Right lobe of liver (tissue), 6 donors: ENCODE measurements around the gene VENTX. TPM values are rescaled to one million over a fixed set of nuclear protein-coding genes. Genes with fewer than 3 reads are reported as not detected.

Experiments
- ATAC-seq, 4 donors: fragments of 200-7000 bp; cut with Tn5 transposase; one replicate each; pipeline ENCODE4 v1.9.1; 2020; ENCODE audit warnings: mild to moderate bottlenecking in 4 of 4, moderate library complexity in 4 of 4
- DNase-seq, 3 donors: peaks; one replicate each; pipeline ENCODE4 v3.0.0-alpha.2; 2020
- H3K27ac ChIP-seq, 3 donors: fragments of 200-600 bp; one replicate each; pipeline ENCODE4 v1.8.0; 2022
- H3K27me3 ChIP-seq, 2 donors: fragments of 200-600 bp; one replicate each; pipeline ENCODE4 v1.8.0; 2022
- H3K36me3 ChIP-seq, 4 donors: fragments of 200-600 bp; sonication (generic) in 1 of 4; one replicate each; pipeline versions ENCODE4 v1.5.1 to v1.8.0; 2017 to 2022; ENCODE audit warnings: control low read depth in 1 of 4
- H3K4me1 ChIP-seq, 4 donors: fragments of 200-600 bp; sonication (generic) in 1 of 4; one replicate each; pipeline versions ENCODE4 v1.5.1 to v1.8.0; 2017 to 2022; ENCODE audit warnings: control low read depth in 1 of 4
- H3K4me3 ChIP-seq, 3 donors: fragments of 200-600 bp; one replicate each; pipeline ENCODE4 v1.8.0; 2022
- H3K9me3 ChIP-seq, 4 donors: fragments of 200-600 bp; sonication (generic) in 1 of 4; one replicate each; pipeline versions ENCODE4 v1.5.1 to v1.8.0; 2017 to 2022; ENCODE audit warnings: control low read depth in 1 of 4
- CTCF ChIP-seq, 4 donors: fragments of 200-600 bp in 3 of 4; fragments of 450-650 bp in 1 of 4; IDR thresholded peaks; one replicate each; pipeline versions ENCODE4 v1.5.1 to v1.8.0; 2016 to 2022; ENCODE audit warnings: antibody characterized with exemption in 4 of 4, mild to moderate bottlenecking in 2 of 4
- POLR2A ChIP-seq: fragments of 450-650 bp; IDR thresholded peaks from one replicate; pipeline ENCODE4 v1.6.1; 2017; ENCODE audit warnings: antibody characterized with exemption, mild to moderate bottlenecking
- WGBS: methylation state at CpG from one replicate; pipeline ENCODE4 v1.1.6; 2018; ENCODE audit warnings: low coverage, low lambda C conversion rate; ENCODE audit not compliant: insufficient coverage; ENCODE audit errors: missing lambda C conversion rate; 5-methylcytosine and 5-hydroxymethylcytosine counted together
- intact Hi-C, 2 donors: fragments of 100-400 bp; cut with DNase I; formaldehyde crosslinking; loops; one replicate each; pipeline versions ENCODE4 v1.11.2 to v1.14.1; 2022
- total RNA-seq, 6 experiments: library from RNA; depleted of rRNA in 2 of 6; stranded (reverse); fragments of >200 nt in 2 of 6; fragmentation: NEBNext Ultra II Directional in 3 of 6; extraction: Animal tissue kit (Norgen Biotek cat#: 25700) in 3 of 6; gene quantifications; one replicate each; pipeline versions ENCODE4 v1.1.0 to v1.2.4, GENCODE V29; 2016 to 2023
- donor health status: DM: no; HTN: yes; CAD: no.
- donor health status: DM: no; HTN: no; CAD: no.
- donor health status: DM: no; HTN: no; CAD: no.
- donor health status: DM: no; HTN: yes; CAD: no.
- donor health status: DM: no; HTN: yes; CAD: no.

The VENTX gene
- total RNA-seq, 6 experiments from 2014 or later: 0.09 to 0.38 (median 0.19) TPM

GRCh38 chr10:133282846-133283390, 45.3 kb downstream of the VENTX start:
- H3K4me3 ChIP-seq: no peak overlapping the region
- H3K4me1 ChIP-seq: peaks cover 0 to 15% (median 5%) of the 10 kb centered on the region in 4 donors
- no peaks in the 10 kb centered on the region for H3K27me3 ChIP-seq
- DNase-seq (no peak), ATAC-seq (no peak)
- 87% methylated on average over 10 of the region's 24 CpGs for WGBS
- intact Hi-C loops: no loop called here
- H3K9me3 ChIP-seq: no peaks in the 10 kb centered on the region
- TF ChIP-seq CTCF (IDR thresholded peaks at IDR 0.05) (no peak), POLR2A (no peak)
- H3K36me3 ChIP-seq: peaks cover 0 to 68% (median 31%) of the 10 kb centered on the region in 4 donors
- H3K27ac ChIP-seq: no peak overlapping the region

- Histone ChIP-seq H3K36me3 (peaks cover 0 to 79% (median 37%) of the 10 kb centered on the region in 4 donors), H3K4me3 (no peak overlapping the region), H3K4me1 (peaks cover 0 to 5% (median 0%) of the 10 kb centered on the region in 4 donors), H3K9me3 (no peaks in the 10 kb centered on the region), H3K27ac (no peak overlapping the region), H3K27me3 (no peaks in the 10 kb centered on the region)
- intact Hi-C loops: no loop called here
- TF ChIP-seq POLR2A: no peak
- TF ChIP-seq CTCF (IDR thresholded peaks at IDR 0.05): no peak
- 100% methylated on average over 2 of the region's 24 CpGs for WGBS
- no peak for DNase-seq
- no peak for ATAC-seq
Observed at GRCh38 chr10:133283931-133284330, 46.3 kb downstream of the VENTX start.

GRCh38 chr10:133285217-133285616, 47.6 kb downstream of the VENTX start:
- intact Hi-C loops: no loop called here
- Histone ChIP-seq H3K36me3 (peaks cover 0 to 83% (median 39%) of the 10 kb centered on the region in 4 donors), H3K27me3 (no peaks in the 10 kb centered on the region), H3K27ac (no peak overlapping the region), H3K4me1 (no peaks in the 10 kb centered on the region), H3K4me3 (no peak overlapping the region), H3K9me3 (no peaks in the 10 kb centered on the region)
- WGBS: 100% methylated on average over 12 of the region's 36 CpGs
- TF ChIP-seq CTCF (IDR thresholded peaks at IDR 0.05): no peak
- TF ChIP-seq POLR2A: no peak
- no peak for DNase-seq
- no peak for ATAC-seq

- H3K36me3 ChIP-seq: peaks cover 0 to 87% (median 38%) of the 10 kb centered on the region in 4 donors
- 89% methylated on average over 11 of the region's 18 CpGs for WGBS
Observed at GRCh38 chr10:133286366-133286765, 48.7 kb downstream of the VENTX start.

More at GRCh38 chr10:133286366-133286765, 48.7 kb downstream of the VENTX start:
- Histone ChIP-seq H3K27ac (no peak overlapping the region), H3K9me3 (no peaks in the 10 kb centered on the region), H3K27me3 (no peaks in the 10 kb centered on the region), H3K4me3 (no peak overlapping the region), H3K4me1 (no peaks in the 10 kb centered on the region)
- TF ChIP-seq POLR2A (no peak), CTCF (IDR thresholded peaks at IDR 0.05) (no peak)
- no peak for DNase-seq
- ATAC-seq: no peak
- intact Hi-C loops: no loop called here
